Peyer's patch (tissue), 4 donors: ENCODE measurements around the gene PTN.
"Not testable (repeated sequence)": the region's sequence is repeated elsewhere in the genome, so short reads cannot be mapped to it uniquely, and the experiment has no call there.

ENCODE experiments used
- CTCF ChIP-seq, 6 experiments: fragments of 450-650 bp in 4 of 6; fragments of 200-600 bp in 2 of 6; sonication (generic) in 1 of 6; IDR thresholded peaks; one replicate each; pipeline ENCODE4 v1.5.1; 2017 to 2019; ENCODE audit warnings: antibody characterized with exemption in 6 of 6, mild to moderate bottlenecking in 3 of 6, moderate library complexity in 1 of 6
- POLR2A ChIP-seq, 2 donors: fragments of 450-650 bp; IDR thresholded peaks; one replicate each; pipeline ENCODE4 v1.5.1; 2017; ENCODE audit warnings: antibody characterized with exemption in 2 of 2, mild to moderate bottlenecking in 2 of 2, moderate library complexity in 2 of 2

GRCh38 chr7:137181619-137182018 is 161.9 kb downstream of the PTN start:
- TF ChIP-seq CTCF, POLR2A (IDR thresholded peaks at IDR 0.05): not testable (repeated sequence)
